Sigmoid colon (tissue), 7 donors: Measurements from ENCODE around the gene ABHD12B. TPM values are rescaled to one million over a fixed set of nuclear protein-coding genes. Genes with fewer than 3 reads are reported as not detected.

ENCODE experiments used
- DNase-seq: peaks from one replicate; pipeline ENCODE4 v3.0.0-alpha.2; 2019
- H3K27ac ChIP-seq, 4 donors: fragments of 200-600 bp; sonication (generic); one replicate each; pipeline ENCODE4 v1.5.1; 2016 to 2019; ENCODE audit warnings: mild to moderate bottlenecking in 1 of 4
- H3K27me3 ChIP-seq, 3 donors: fragments of 200-600 bp; sonication (generic); one replicate each; pipeline ENCODE4 v1.5.1; 2019; ENCODE audit warnings: mild to moderate bottlenecking in 1 of 3
- H3K36me3 ChIP-seq, 4 donors: fragments of 200-600 bp; sonication (generic); one replicate each; pipeline ENCODE4 v1.5.1; 2016 to 2019
- H3K4me1 ChIP-seq, 4 donors: fragments of 200-600 bp; sonication (generic); one replicate each; pipeline ENCODE4 v1.5.1; 2017 to 2019
- H3K4me3 ChIP-seq, 4 donors: fragments of 200-600 bp; sonication (generic); one replicate each; pipeline ENCODE4 v1.5.1; 2017 to 2019; ENCODE audit warnings: mild to moderate bottlenecking in 2 of 4, moderate library complexity in 1 of 4
- H3K9me3 ChIP-seq, 4 donors: fragments of 200-600 bp in 3 of 4; sonication (generic) in 3 of 4; one replicate each; pipeline versions ENCODE4 v1.5.1 to v1.6.1; 2013 to 2019
- EP300 ChIP-seq, 4 donors: sonication (generic); formaldehyde crosslinking; IDR thresholded peaks; one replicate each; pipeline ENCODE4 v1.6.1; 2017; ENCODE audit warnings: antibody characterized with exemption in 4 of 4
- POLR2A ChIP-seq, 2 donors: fragments of 450-650 bp; IDR thresholded peaks; one replicate each; pipeline ENCODE4 v1.6.1; 2016; ENCODE audit warnings: antibody characterized with exemption in 2 of 2, mild to moderate bottlenecking in 2 of 2, moderate library complexity in 2 of 2
- POLR2AphosphoS5 ChIP-seq, 4 donors: sonication (generic); formaldehyde crosslinking; IDR thresholded peaks; one replicate each; pipeline ENCODE4 v1.6.1; 2017; ENCODE audit warnings: antibody characterized with exemption in 4 of 4
- whole genome bisulfite sequencing, 2 donors: extraction: QIAGEN DNeasy Blood & Tissue Kit; methylation state at CpG; one replicate each; pipeline ENCODE4 v1.1.7; 2013; 5-methylcytosine and 5-hydroxymethylcytosine counted together
- intact Hi-C: fragments of 100-400 bp; cut with DNase I; formaldehyde crosslinking; loops from one replicate; pipeline ENCODE4 v1.15.1; 2023
- polyA plus RNA-seq, 3 donors: library from polyadenylated mRNA; stranded (reverse); fragments of 200-250 nt; gene quantifications; one replicate each; pipeline ENCODE4 v1.2.3, GENCODE V29; 2013
- total RNA-seq, 4 donors: library from RNA; depleted of rRNA; stranded (reverse); fragments of >200 nt; gene quantifications; one replicate each; pipeline ENCODE4 v1.1.0, GENCODE V29; 2016
- TF ChIP-seq, protein P1 (sequence below), 4 experiments: fragments of 450-650 bp in 3 of 4; fragments of 200-600 bp in 1 of 4; IDR thresholded peaks; one replicate each; pipeline ENCODE4 v1.5.1; 2016 to 2019; ENCODE audit warnings: antibody characterized with exemption in 4 of 4, mild to moderate bottlenecking in 3 of 4, moderate library complexity in 2 of 4
- donor health status: healthy with polysubstance abuse.
- donor health status: Bipolar disorder and iron deficiency.
- donor health status: healthy.

The ABHD12B gene
- total and polyA plus RNA-seq, 7 donors = 5.3 to 9.3 (median 6.0) TPM; not detected in 4

DNA sequence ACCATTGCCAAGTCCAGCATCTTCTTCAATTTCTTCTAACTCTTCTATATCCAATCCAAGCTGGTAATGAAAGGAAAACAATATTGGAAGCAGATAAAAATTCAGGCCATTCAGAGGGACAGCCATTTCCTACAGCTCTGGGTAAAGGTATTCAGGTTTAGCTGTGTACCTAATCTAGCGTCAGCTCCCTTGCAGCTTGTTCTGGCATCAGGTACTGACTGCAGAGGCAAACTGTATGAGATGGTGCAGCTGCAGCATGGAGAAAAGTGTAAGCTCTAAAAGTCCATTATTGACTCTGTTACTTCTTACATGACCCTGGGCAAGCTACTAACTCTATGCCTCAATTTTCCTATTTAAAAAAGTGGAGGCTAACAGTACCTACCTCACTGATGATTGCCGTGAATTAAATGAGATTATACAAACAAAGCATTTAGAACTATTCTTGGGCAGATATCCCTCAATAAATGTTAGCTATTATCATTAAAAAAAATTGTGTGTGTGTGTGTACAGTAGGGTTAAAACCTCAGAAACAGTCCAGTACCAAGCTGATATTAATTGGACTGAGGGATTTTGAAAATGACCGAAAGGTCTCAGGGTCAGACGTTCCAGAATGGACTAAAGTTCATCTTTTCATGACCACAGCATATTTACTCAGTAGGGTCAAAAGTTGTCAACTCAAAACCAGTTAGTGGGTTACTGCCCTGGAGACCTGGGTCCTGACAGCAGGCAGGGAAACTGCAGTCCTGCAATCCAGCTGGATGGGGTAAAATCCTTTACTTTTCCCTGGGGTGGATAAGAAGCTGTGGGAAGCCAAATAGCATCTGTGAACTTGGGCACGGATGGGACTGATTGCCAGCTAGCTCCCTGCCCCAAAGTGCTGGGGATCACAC is 63.5 kb downstream of the ABHD12B start:
- peaks cover 0 to 52% (median 6%) of the 10 kb centered on the region in 4 donors for H3K36me3 ChIP-seq
- H3K27me3 ChIP-seq = no peaks in the 10 kb centered on the region
- H3K4me1 ChIP-seq = no peaks in the 10 kb centered on the region
- no peak overlapping the region for H3K27ac ChIP-seq
- intact Hi-C loops = no loop called here
- 91 to 93% methylated on average over 5 of the region's 5 CpGs for WGBS, 2 donors
- TF ChIP-seq EP300 (IDR thresholded peaks at IDR 0.05) (no peak), POLR2AphosphoS5 (IDR thresholded peaks at IDR 0.05) (no peak), POLR2A (IDR thresholded peaks at IDR 0.05) (no peak)
- TF ChIP-seq, protein P1, sequence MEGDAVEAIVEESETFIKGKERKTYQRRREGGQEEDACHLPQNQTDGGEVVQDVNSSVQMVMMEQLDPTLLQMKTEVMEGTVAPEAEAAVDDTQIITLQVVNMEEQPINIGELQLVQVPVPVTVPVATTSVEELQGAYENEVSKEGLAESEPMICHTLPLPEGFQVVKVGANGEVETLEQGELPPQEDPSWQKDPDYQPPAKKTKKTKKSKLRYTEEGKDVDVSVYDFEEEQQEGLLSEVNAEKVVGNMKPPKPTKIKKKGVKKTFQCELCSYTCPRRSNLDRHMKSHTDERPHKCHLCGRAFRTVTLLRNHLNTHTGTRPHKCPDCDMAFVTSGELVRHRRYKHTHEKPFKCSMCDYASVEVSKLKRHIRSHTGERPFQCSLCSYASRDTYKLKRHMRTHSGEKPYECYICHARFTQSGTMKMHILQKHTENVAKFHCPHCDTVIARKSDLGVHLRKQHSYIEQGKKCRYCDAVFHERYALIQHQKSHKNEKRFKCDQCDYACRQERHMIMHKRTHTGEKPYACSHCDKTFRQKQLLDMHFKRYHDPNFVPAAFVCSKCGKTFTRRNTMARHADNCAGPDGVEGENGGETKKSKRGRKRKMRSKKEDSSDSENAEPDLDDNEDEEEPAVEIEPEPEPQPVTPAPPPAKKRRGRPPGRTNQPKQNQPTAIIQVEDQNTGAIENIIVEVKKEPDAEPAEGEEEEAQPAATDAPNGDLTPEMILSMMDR (IDR thresholded peaks at IDR 0.05) = no peak
- DNase-seq = no peak
- no peaks in the 10 kb centered on the region for H3K9me3 ChIP-seq
- H3K4me3 ChIP-seq = no peak overlapping the region

- no peaks in the 10 kb centered on the region for H3K9me3 ChIP-seq
- H3K27ac ChIP-seq = no peak overlapping the region
- intact Hi-C loops = no loop called here
- DNase-seq = no peak
- WGBS, 2 donors = 93 to 95% methylated on average over 2 of the region's 2 CpGs
- H3K36me3 ChIP-seq = peaks cover 0 to 46% (median 6%) of the 10 kb centered on the region in 4 donors
- no peaks in the 10 kb centered on the region for H3K4me1 ChIP-seq
- no peak overlapping the region for H3K4me3 ChIP-seq
- no peaks in the 10 kb centered on the region for H3K27me3 ChIP-seq
- TF ChIP-seq POLR2A (IDR thresholded peaks at IDR 0.05) (no peak), EP300 (IDR thresholded peaks at IDR 0.05) (no peak), POLR2AphosphoS5 (IDR thresholded peaks at IDR 0.05) (no peak)
- TF ChIP-seq, protein P1 (IDR thresholded peaks at IDR 0.05) = no peak
Observed at GRCh38 chr14:50936016-50936340, 64.1 kb downstream of the ABHD12B start.

GRCh38 chr14:50936882-50937281 is 65.0 kb downstream of the ABHD12B start:
- TF ChIP-seq POLR2A (IDR thresholded peaks at IDR 0.05) (no peak), EP300 (IDR thresholded peaks at IDR 0.05) (no peak), POLR2AphosphoS5 (IDR thresholded peaks at IDR 0.05) (no peak)
- TF ChIP-seq, protein P1 (IDR thresholded peaks at IDR 0.05) = no peak
- H3K36me3 ChIP-seq = peaks cover 0 to 39% (median 4%) of the 10 kb centered on the region in 4 donors
- no peaks in the 10 kb centered on the region for H3K4me1 ChIP-seq
- DNase-seq = no peak
- WGBS, 2 donors = 67 to 81% methylated on average over 2 of the region's 2 CpGs
- intact Hi-C loops = no loop called here
- no peaks in the 10 kb centered on the region for H3K27me3 ChIP-seq
- H3K4me3 ChIP-seq = no peak overlapping the region
- H3K27ac ChIP-seq = no peak overlapping the region
- H3K9me3 ChIP-seq = no peaks in the 10 kb centered on the region

DNA sequence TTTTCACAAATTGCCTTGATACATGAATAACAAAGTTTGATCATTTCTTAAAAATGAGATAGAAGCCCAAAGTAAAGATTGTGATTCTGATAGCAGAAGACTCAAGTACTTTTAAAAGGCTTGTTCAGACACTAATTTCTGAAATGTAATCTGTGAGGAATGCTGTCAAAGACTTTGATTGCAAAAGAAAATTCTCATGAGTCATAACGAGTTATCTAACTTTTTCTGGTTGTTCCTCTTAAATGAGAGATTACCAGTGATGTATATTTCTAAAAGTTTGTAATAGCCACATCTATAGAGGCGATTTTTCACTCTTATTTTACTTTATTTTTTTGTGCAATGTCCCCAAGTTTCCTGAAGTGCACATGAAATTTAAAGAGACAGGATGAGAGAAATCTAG is 65.5 kb downstream of the ABHD12B start:
- Histone ChIP-seq H3K27ac (no peak overlapping the region), H3K27me3 (no peaks in the 10 kb centered on the region), H3K9me3 (no peaks in the 10 kb centered on the region), H3K4me1 (no peaks in the 10 kb centered on the region), H3K36me3 (peaks cover 0 to 34% (median 4%) of the 10 kb centered on the region in 4 donors), H3K4me3 (no peak overlapping the region)
- intact Hi-C loops = no loop called here
- 55 to 79% methylated on average over 2 of the region's 2 CpGs for WGBS, 2 donors
- no peak for DNase-seq
- no peak for TF ChIP-seq EP300 (IDR thresholded peaks at IDR 0.05)
- TF ChIP-seq, protein P1 (IDR thresholded peaks at IDR 0.05) = no peak
- no peak for TF ChIP-seq POLR2AphosphoS5 (IDR thresholded peaks at IDR 0.05)
- TF ChIP-seq POLR2A (IDR thresholded peaks at IDR 0.05) = no peak
